Measurements from ENCODE around the gene CKM.

- no peak for TF ChIP-seq EP300 (IDR thresholded peaks at IDR 0.05)
- TF ChIP-seq, protein P1, sequence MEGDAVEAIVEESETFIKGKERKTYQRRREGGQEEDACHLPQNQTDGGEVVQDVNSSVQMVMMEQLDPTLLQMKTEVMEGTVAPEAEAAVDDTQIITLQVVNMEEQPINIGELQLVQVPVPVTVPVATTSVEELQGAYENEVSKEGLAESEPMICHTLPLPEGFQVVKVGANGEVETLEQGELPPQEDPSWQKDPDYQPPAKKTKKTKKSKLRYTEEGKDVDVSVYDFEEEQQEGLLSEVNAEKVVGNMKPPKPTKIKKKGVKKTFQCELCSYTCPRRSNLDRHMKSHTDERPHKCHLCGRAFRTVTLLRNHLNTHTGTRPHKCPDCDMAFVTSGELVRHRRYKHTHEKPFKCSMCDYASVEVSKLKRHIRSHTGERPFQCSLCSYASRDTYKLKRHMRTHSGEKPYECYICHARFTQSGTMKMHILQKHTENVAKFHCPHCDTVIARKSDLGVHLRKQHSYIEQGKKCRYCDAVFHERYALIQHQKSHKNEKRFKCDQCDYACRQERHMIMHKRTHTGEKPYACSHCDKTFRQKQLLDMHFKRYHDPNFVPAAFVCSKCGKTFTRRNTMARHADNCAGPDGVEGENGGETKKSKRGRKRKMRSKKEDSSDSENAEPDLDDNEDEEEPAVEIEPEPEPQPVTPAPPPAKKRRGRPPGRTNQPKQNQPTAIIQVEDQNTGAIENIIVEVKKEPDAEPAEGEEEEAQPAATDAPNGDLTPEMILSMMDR (IDR thresholded peaks at IDR 0.05), result no peak
- no peak for TF ChIP-seq POLR2A (IDR thresholded peaks at IDR 0.05)
These were observed 49.2 kb downstream of the CKM start for GRCh38 chr19:45273521-45273855.

Measured in gastroesophageal sphincter (tissue), 3 donors.